ENCODE measurements around the gene KRCC1. TPM values are rescaled to one million over a fixed set of nuclear protein-coding genes. Genes with fewer than 3 reads are reported as not detected.
"Not testable (repeated sequence)": the region's sequence is repeated elsewhere in the genome, so short reads cannot be mapped to it uniquely, and the experiment has no call there.

KRCC1 gene
- total RNA-seq, 1 experiment from 2014 or later, result 36.6 TPM

GRCh38 chr2:88022669-88022921 is 33.0 kb downstream of the KRCC1 start:
- intact Hi-C loops (cut with micrococcal nuclease), result no loop called here
- Mint-ChIP-seq H3K36me3 (ENCODE audit: insufficient read depth, unreplicated experiment) (peaks cover 17% of the 10 kb centered on the region), H3K4me3 (ENCODE audit: unreplicated experiment) (no peak overlapping the region), H3K27me3 (ENCODE audit: insufficient read depth, unreplicated experiment) (no peaks in the 10 kb centered on the region), H3K27ac (ENCODE audit: low read depth, unreplicated experiment) (no peak overlapping the region), H3K4me1 (ENCODE audit: insufficient read depth, unreplicated experiment) (peaks cover 3% of the 10 kb centered on the region), H3K9me3 (ENCODE audit: unreplicated experiment) (no peaks in the 10 kb centered on the region)
- no peak for DNase-seq (ENCODE audit: unreplicated experiment)
- no peak for TF ChIP-seq CTCF (IDR thresholded peaks at IDR 0.05; ENCODE audit: unreplicated experiment)
- ChIA-PET POLR2A (no interaction called here), CTCF (interaction anchor here (1.3 kb wide), 1 partner anchor 9 kb away, joined by 7 read pairs; no protein-coding TSS in a partner anchor)
- no TSS peak for BruUV-seq (replicated peaks)

GRCh38 chr2:88019985-88020384 is 35.6 kb downstream of the KRCC1 start:
- Mint-ChIP-seq H3K27ac (ENCODE audit: low read depth, unreplicated experiment) (no peak overlapping the region), H3K9me3 (ENCODE audit: unreplicated experiment) (no peaks in the 10 kb centered on the region), H3K27me3 (ENCODE audit: insufficient read depth, unreplicated experiment) (no peaks in the 10 kb centered on the region), H3K4me1 (ENCODE audit: insufficient read depth, unreplicated experiment) (peaks cover 13% of the 10 kb centered on the region), H3K36me3 (ENCODE audit: insufficient read depth, unreplicated experiment) (peaks cover 10% of the 10 kb centered on the region), H3K4me3 (ENCODE audit: unreplicated experiment) (no peak overlapping the region)
- no peak for DNase-seq (ENCODE audit: unreplicated experiment)
- intact Hi-C loops (cut with micrococcal nuclease), result loop anchor here (5.0 kb wide), 1 partner anchor 142 kb away; no protein-coding TSS in a partner anchor
- POLR2A ChIA-PET, result interaction anchor here (0.9 kb wide), 1 partner anchor 31 kb away, joined by 3 read pairs; no protein-coding TSS in a partner anchor
- BruUV-seq (replicated peaks), result no TSS peak
- no peak for TF ChIP-seq CTCF (IDR thresholded peaks at IDR 0.05; ENCODE audit: unreplicated experiment)
- CTCF ChIA-PET, result interaction anchor here (0.7 kb wide), 1 partner anchor 40 kb away, joined by 3 read pairs; no protein-coding TSS in a partner anchor

GRCh38 chr2:88018909-88019308 is 36.7 kb downstream of the KRCC1 start:
- intact Hi-C loops (cut with micrococcal nuclease), result loop anchor here (5.0 kb wide), 1 partner anchor 143 kb away; no protein-coding TSS in a partner anchor
- no TSS peak for BruUV-seq (replicated peaks)
- CTCF ChIA-PET, result no interaction called here
- H3K36me3 Mint-ChIP-seq (ENCODE audit: insufficient read depth, unreplicated experiment), result peaks cover 10% of the 10 kb centered on the region
- POLR2A ChIA-PET, result no interaction called here
- peaks cover 13% of the 10 kb centered on the region for H3K4me1 Mint-ChIP-seq (ENCODE audit: insufficient read depth, unreplicated experiment)
- no peak overlapping the region for H3K4me3 Mint-ChIP-seq (ENCODE audit: unreplicated experiment)
- no peaks in the 10 kb centered on the region for H3K9me3 Mint-ChIP-seq (ENCODE audit: unreplicated experiment)
- no peak for DNase-seq (ENCODE audit: unreplicated experiment)
- no peak for TF ChIP-seq CTCF (IDR thresholded peaks at IDR 0.05; ENCODE audit: unreplicated experiment)
- H3K27ac Mint-ChIP-seq (ENCODE audit: low read depth, unreplicated experiment), result no peak overlapping the region
- H3K27me3 Mint-ChIP-seq (ENCODE audit: insufficient read depth, unreplicated experiment), result no peaks in the 10 kb centered on the region

GRCh38 chr2:88018077-88018805 is 37.3 kb downstream of the KRCC1 start:
- BruUV-seq (replicated peaks); CTCF ChIA-PET; H3K27ac Mint-ChIP-seq (ENCODE audit: low read depth, unreplicated experiment); H3K36me3 Mint-ChIP-seq (ENCODE audit: insufficient read depth, unreplicated experiment); H3K27me3 Mint-ChIP-seq (ENCODE audit: insufficient read depth, unreplicated experiment); DNase-seq (ENCODE audit: unreplicated experiment); H3K9me3 Mint-ChIP-seq (ENCODE audit: unreplicated experiment): not testable (repeated sequence)
- H3K4me3 Mint-ChIP-seq (ENCODE audit: unreplicated experiment), result peak overlapping the region; percentile 98
- POLR2A ChIA-PET, result interaction anchor here (1.1 kb wide), 1 partner anchor 1342 kb away, joined by 3 read pairs; no protein-coding TSS in a partner anchor
- intact Hi-C loops (cut with micrococcal nuclease), result loop anchor here (5.0 kb wide), 1 partner anchor 144 kb away; no protein-coding TSS in a partner anchor
- H3K4me1 Mint-ChIP-seq (ENCODE audit: insufficient read depth, unreplicated experiment), result peaks cover 13% of the 10 kb centered on the region

GRCh38 chr2:88017780-88018038 is 37.9 kb downstream of the KRCC1 start:
- POLR2A ChIA-PET, result interaction anchor here (1.1 kb wide), 2 partner anchors 14 to 1341 kb away, joined by 3 to 6 read pairs; no protein-coding TSS in a partner anchor
- BruUV-seq (replicated peaks); H3K36me3 Mint-ChIP-seq (ENCODE audit: insufficient read depth, unreplicated experiment); DNase-seq (ENCODE audit: unreplicated experiment); H3K27ac Mint-ChIP-seq (ENCODE audit: low read depth, unreplicated experiment); CTCF ChIA-PET; H3K9me3 Mint-ChIP-seq (ENCODE audit: unreplicated experiment); H3K27me3 Mint-ChIP-seq (ENCODE audit: insufficient read depth, unreplicated experiment): not testable (repeated sequence)
- Mint-ChIP-seq H3K4me1 (ENCODE audit: insufficient read depth, unreplicated experiment) (peaks cover 13% of the 10 kb centered on the region), H3K4me3 (ENCODE audit: unreplicated experiment) (peak overlapping the region; percentile 98)
- intact Hi-C loops (cut with micrococcal nuclease), result loop anchor here (5.0 kb wide), 1 partner anchor 145 kb away; no protein-coding TSS in a partner anchor
